ENCODE results near the gene CNPY1. TPM values are rescaled to one million over a fixed set of nuclear protein-coding genes. Genes with fewer than 3 reads are reported as not detected.

CNPY1 gene
- total and polyA plus RNA-seq, 12 donors = not detected

DNA sequence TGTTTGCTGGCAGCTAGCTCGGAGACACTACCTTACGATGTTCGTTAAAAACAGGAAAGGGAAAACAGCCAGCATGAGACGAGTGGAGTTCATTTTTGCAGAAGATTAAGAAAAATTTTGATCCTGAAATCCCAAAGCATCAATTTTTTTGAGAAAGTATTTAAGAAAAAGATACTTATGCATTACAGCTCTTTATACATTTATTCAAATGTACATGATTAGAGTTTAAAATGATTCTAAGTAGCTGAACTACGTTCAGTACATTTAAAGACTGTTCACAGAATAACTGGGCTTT lies 34.7 kb downstream of the CNPY1 start:
- WGBS, 4 donors = 26 to 32% (median 29%) methylated on average over 5 of the region's 5 CpGs
- intact Hi-C loops (cut with DNase I) = no loop called here
- no peak for DNase-seq
- Histone ChIP-seq H3K4me1 (replicated peaks in 1 of 2) (no peaks in the 10 kb centered on the region), H3K36me3 (replicated peaks in 1 of 2) (no peaks in the 10 kb centered on the region), H3K4me3 (no peak overlapping the region), H3K27ac (no peak overlapping the region), H3K27me3 (peaks cover 57% of the 10 kb centered on the region), H3K9me3 (replicated peaks in 1 of 3) (no peaks in the 10 kb centered on the region)
- TF ChIP-seq POLR2A (IDR thresholded peaks at IDR 0.05) = no peak
- TF ChIP-seq, protein P1, sequence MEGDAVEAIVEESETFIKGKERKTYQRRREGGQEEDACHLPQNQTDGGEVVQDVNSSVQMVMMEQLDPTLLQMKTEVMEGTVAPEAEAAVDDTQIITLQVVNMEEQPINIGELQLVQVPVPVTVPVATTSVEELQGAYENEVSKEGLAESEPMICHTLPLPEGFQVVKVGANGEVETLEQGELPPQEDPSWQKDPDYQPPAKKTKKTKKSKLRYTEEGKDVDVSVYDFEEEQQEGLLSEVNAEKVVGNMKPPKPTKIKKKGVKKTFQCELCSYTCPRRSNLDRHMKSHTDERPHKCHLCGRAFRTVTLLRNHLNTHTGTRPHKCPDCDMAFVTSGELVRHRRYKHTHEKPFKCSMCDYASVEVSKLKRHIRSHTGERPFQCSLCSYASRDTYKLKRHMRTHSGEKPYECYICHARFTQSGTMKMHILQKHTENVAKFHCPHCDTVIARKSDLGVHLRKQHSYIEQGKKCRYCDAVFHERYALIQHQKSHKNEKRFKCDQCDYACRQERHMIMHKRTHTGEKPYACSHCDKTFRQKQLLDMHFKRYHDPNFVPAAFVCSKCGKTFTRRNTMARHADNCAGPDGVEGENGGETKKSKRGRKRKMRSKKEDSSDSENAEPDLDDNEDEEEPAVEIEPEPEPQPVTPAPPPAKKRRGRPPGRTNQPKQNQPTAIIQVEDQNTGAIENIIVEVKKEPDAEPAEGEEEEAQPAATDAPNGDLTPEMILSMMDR (IDR thresholded peaks at IDR 0.05) = no peak

DNA sequence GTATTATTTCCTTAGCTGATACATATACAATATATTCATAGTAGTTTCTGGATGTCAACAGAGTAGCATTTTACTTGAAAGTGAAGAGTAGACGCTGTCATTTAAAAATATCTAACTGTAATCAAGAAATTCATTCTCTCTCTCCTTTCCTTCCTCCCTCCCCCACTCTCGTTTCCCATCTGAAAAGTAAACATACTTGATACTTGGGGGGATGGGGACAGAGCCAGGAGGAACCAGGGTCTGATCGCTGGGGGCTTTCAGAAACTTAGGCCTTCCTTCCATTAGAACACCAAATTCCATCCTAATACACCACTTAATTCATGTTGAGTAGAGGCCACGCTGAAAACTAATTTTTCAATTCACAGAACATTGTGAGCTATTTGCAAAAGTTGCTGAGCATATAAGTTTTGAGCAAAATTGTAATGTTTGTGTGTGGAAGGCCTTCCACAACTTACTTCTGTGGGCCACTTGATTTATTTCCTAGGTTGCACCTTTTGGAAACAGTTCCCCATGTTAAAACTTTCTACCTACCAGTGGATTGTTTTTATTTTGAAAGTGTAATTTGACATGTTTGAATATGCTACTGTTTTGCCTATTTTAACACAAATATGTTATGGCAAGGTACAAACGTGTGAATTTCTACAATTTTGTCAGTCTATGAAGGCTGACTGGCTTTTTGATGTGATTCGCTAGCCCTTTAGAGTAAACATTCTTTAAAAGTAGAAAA lies 35.2 kb downstream of the CNPY1 start:
- no peak for DNase-seq
- H3K9me3 ChIP-seq (replicated peaks in 1 of 3) = no peaks in the 10 kb centered on the region
- no peaks in the 10 kb centered on the region for H3K36me3 ChIP-seq (replicated peaks in 1 of 2)
- intact Hi-C loops (cut with DNase I) = no loop called here
- H3K4me1 ChIP-seq (replicated peaks in 1 of 2) = no peaks in the 10 kb centered on the region
- H3K4me3 ChIP-seq = no peak overlapping the region
- TF ChIP-seq, protein P1 (IDR thresholded peaks at IDR 0.05) = no peak
- TF ChIP-seq POLR2A (IDR thresholded peaks at IDR 0.05) = no peak
- H3K27ac ChIP-seq = no peak overlapping the region
- 8 to 17% (median 12%) methylated on average over 6 of the region's 6 CpGs for WGBS, 4 donors
- peaks cover 59% of the 10 kb centered on the region for H3K27me3 ChIP-seq

DNA sequence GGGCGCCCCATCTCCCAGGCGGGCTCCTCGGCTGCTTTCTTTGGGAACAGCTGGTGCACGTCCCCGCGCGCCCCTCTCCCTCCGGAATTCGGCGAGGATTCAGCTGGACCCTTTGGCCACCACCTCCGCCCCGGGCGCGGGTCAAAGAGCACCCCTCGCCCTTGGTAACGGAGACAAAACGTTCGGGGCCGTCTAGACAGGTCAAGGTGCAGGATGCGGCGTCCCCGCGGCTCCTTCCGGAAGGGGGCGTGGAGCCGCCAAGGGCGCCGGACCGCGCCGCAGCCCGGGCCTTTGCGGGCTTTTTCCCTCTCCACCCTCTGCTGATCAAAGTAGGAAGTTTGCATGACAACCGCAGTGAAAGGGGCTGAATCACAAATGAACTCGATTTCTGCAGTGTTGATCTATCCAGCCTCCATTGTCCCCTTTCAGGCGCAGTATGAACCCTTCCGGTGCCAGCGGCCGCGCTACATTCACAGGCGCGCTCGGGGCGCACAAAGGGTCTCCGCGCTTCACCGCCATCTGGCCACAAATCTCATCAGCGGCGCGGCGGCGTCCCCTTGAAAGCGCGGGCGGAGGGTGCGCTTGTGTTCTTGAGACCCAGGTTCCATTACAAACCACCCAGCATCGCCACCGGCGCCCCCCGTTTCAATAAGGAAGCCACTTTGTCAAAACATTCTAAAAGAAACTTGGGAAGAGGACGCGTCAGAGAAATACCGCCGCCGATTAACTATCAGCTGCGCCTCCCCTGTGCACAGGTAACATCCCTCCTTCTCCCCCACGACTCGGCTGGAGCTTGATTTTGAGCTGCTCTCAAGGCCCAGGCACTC lies 36.4 kb downstream of the CNPY1 start:
- Histone ChIP-seq H3K9me3 (replicated peaks in 1 of 3) (no peaks in the 10 kb centered on the region), H3K4me3 (no peak overlapping the region), H3K4me1 (replicated peaks in 1 of 2) (no peaks in the 10 kb centered on the region), H3K27me3 (peaks cover 64% of the 10 kb centered on the region), H3K36me3 (replicated peaks in 1 of 2) (no peaks in the 10 kb centered on the region), H3K27ac (no peak overlapping the region)
- WGBS, 4 donors = 0 to 7% (median 4%) methylated on average over 18 to 68 of the region's 68 CpGs
- DNase-seq = no peak
- intact Hi-C loops (cut with DNase I) = no loop called here
- TF ChIP-seq, protein P1 (IDR thresholded peaks at IDR 0.05) = no peak
- no peak for TF ChIP-seq POLR2A (IDR thresholded peaks at IDR 0.05)

DNA sequence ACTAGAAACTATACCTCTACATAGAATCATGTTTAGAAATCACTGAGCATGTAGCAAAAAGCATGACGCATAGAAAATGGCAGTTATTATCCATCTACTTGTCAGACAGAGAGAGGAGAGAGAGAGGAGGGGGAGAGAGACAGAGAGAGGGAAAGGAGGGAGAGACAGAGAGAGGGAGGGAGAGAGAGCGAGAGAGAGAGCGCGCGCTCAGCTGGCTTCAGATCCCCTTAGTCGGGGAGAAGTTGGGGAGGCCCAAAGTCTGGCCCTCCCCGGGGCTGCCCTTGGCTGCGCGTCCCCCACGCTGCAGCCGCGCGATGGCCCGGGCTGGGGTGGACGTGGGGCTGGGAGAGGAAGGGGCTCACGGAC lies 37.0 kb downstream of the CNPY1 start:
- Histone ChIP-seq H3K27ac (no peak overlapping the region), H3K36me3 (replicated peaks in 1 of 2) (no peaks in the 10 kb centered on the region), H3K9me3 (replicated peaks in 1 of 3) (no peaks in the 10 kb centered on the region), H3K4me1 (replicated peaks in 1 of 2) (no peaks in the 10 kb centered on the region), H3K27me3 (peaks cover 65% of the 10 kb centered on the region), H3K4me3 (no peak overlapping the region)
- 7 to 8% (median 8%) methylated on average over 9 to 16 of the region's 16 CpGs for WGBS, 4 donors
- DNase-seq = no peak
- TF ChIP-seq, protein P1 (IDR thresholded peaks at IDR 0.05) = no peak
- TF ChIP-seq POLR2A (IDR thresholded peaks at IDR 0.05) = no peak
- intact Hi-C loops (cut with DNase I) = no loop called here

Measured in adrenal gland (tissue), 12 donors.